ENCODE measurements around the gene CDK19. TPM values are rescaled to one million over a fixed set of nuclear protein-coding genes. Genes with fewer than 3 reads are reported as not detected.
"Not testable (repeated sequence)": the region's sequence is repeated elsewhere in the genome, so short reads cannot be mapped to it uniquely, and the experiment has no call there.

Gene CDK19
- total RNA-seq, 6 donors from 2014 or later = 5.2 to 20.4 (median 12.4) TPM

DNA sequence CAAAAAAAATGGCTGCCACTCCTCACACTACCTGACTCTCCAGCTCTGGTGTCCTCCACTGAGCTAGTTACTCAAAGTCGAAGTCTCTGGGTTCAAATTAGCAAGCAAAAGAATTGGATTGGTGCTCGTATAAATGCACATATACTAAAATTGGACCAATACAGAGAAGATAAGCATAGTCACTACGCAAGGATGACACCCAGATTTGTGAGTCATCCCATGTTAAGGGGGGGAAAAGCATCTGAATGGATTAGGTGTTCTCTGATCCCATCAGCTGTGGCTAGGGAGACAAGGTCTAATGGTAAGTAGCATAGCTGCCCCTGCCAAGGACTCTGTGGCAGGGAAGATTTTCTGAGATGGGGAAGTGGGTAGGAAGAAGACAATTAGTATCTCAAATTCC lies 41.0 kb upstream of the CDK19 start:
- no peak for ATAC-seq (ENCODE audit: low FRiP score in 2 of 2)
- WGBS, 2 donors = 96% methylated on average over 3 of the region's 3 CpGs
- peaks cover 0 to 18% (median 9%) of the 10 kb centered on the region in 4 donors for H3K4me1 ChIP-seq
- H3K36me3 ChIP-seq = no peaks in the 10 kb centered on the region
- no peak for DNase-seq
- no peak overlapping the region for H3K27ac ChIP-seq
- TF ChIP-seq, protein P1, sequence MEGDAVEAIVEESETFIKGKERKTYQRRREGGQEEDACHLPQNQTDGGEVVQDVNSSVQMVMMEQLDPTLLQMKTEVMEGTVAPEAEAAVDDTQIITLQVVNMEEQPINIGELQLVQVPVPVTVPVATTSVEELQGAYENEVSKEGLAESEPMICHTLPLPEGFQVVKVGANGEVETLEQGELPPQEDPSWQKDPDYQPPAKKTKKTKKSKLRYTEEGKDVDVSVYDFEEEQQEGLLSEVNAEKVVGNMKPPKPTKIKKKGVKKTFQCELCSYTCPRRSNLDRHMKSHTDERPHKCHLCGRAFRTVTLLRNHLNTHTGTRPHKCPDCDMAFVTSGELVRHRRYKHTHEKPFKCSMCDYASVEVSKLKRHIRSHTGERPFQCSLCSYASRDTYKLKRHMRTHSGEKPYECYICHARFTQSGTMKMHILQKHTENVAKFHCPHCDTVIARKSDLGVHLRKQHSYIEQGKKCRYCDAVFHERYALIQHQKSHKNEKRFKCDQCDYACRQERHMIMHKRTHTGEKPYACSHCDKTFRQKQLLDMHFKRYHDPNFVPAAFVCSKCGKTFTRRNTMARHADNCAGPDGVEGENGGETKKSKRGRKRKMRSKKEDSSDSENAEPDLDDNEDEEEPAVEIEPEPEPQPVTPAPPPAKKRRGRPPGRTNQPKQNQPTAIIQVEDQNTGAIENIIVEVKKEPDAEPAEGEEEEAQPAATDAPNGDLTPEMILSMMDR (IDR thresholded peaks at IDR 0.05) = no peak
- TF ChIP-seq POLR2AphosphoS5 (IDR thresholded peaks at IDR 0.05) (no peak), EP300 (IDR thresholded peaks at IDR 0.05) (no peak), POLR2A (IDR thresholded peaks at IDR 0.05) (no peak)
- H3K27me3 ChIP-seq = no peaks in the 10 kb centered on the region
- no peaks in the 10 kb centered on the region for H3K9me3 ChIP-seq
- no peak overlapping the region for H3K4me3 ChIP-seq

DNA sequence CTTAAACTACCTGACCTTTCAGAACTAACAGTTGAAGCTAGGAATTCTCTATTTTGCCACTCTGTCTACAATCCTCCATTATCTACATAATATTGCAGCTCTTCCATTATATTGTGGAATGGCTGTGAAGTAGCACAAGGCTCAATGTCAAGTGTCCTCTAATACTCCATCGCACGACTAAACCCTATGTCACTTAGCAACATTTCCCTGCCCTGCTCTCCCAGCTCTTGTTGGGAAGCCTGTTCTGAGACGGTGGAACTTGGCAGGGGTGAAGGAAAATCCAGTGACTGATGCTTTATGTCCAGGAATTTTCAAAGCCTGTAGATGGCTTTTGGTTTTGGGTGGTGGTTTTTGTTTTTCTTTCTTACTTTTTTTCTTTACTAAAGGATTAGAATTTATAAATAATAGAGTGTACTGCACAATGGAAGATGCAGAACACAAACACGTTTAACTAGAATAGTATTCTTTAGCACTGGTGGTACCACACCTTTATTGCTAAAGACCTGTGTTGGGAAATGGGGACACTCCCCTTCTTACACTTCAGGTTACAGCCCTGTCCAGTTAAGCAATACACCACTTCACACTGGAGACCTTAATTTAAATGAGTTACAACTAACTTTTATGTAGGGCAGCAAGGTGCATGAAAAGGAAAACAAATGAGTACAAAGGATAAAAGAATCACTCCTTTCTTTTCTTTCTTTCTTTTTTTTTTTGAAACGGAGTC lies 38.6 kb upstream of the CDK19 start:
- H3K36me3 ChIP-seq = no peaks in the 10 kb centered on the region
- ATAC-seq (ENCODE audit: low FRiP score in 2 of 2) = peak; percentile 49 to 81

DNA sequence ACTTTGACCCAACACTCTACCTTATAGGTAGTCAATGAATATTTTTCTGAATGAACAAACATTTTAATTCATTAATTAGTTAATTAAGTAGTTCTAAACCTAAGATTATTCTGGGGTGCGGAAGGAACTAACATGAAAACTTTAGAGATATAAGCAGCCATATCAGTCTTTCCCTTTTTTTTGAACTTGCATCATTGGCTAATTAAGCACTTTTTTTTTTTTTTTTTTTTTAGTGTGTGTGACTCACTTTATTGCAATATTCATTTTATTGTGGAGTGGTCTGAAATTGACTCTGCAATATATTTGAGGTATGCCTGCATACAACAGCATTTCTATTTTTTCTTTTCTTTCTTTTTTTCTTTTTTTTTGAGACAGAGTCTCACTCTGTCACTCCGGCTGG lies 37.5 kb upstream of the CDK19 start:
- 96% methylated on average over 2 of the region's 2 CpGs for WGBS, 2 donors
- Histone ChIP-seq H3K36me3 (no peaks in the 10 kb centered on the region), H3K27me3 (no peaks in the 10 kb centered on the region), H3K4me1 (peaks cover 0 to 10% (median 4%) of the 10 kb centered on the region in 4 donors), H3K27ac (peak overlapping the region in 1 of 4 donors; percentile 74), H3K4me3 (no peak overlapping the region), H3K9me3 (no peaks in the 10 kb centered on the region)
- TF ChIP-seq EP300 (IDR thresholded peaks at IDR 0.05) = no peak
- TF ChIP-seq, protein P1 (IDR thresholded peaks at IDR 0.05) = no peak
- no peak for TF ChIP-seq POLR2A (IDR thresholded peaks at IDR 0.05)
- no peak for TF ChIP-seq POLR2AphosphoS5 (IDR thresholded peaks at IDR 0.05)
- ATAC-seq (ENCODE audit: low FRiP score in 2 of 2) = no peak
- DNase-seq = no peak

More for the DNA sequence above, 38.6 kb upstream of the CDK19 start:
- 51 to 73% methylated on average over 5 of the region's 5 CpGs for WGBS, 2 donors
- DNase-seq = peak in 1 of 2 donors; percentile 66
- peak overlapping the region; percentile 45 to 76 (median 64) for H3K27ac ChIP-seq
- no peaks in the 10 kb centered on the region for H3K9me3 ChIP-seq
- no peaks in the 10 kb centered on the region for H3K27me3 ChIP-seq
- peak in 2 of 4 donors; percentile 48 to 79 for TF ChIP-seq EP300 (IDR thresholded peaks at IDR 0.05)
- TF ChIP-seq, protein P1 (IDR thresholded peaks at IDR 0.05) = no peak
- TF ChIP-seq POLR2AphosphoS5 (IDR thresholded peaks at IDR 0.05) = no peak
- no peak for TF ChIP-seq POLR2A (IDR thresholded peaks at IDR 0.05)
- peaks cover 0 to 10% (median 4%) of the 10 kb centered on the region in 4 donors for H3K4me1 ChIP-seq
- no peak overlapping the region for H3K4me3 ChIP-seq

DNA sequence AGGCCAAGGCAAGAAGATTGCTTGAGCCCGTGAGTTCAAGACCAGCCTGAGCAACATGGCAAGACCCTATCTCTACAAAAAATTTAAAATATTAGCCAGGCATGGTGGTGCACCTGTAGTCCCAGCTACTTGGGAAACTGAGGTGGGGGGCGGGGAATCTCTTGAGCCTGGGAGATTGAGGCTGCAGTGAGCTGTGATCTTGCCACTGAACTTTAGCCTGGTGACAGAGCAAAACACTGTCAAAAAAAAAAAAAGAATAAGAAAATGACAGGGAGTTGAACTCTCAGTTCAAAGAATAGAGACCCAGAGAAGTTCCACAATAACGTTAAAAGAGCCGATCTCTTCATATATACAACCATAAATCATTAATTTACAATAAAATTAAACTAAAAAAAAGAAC lies 34.5 kb upstream of the CDK19 start:
- TF ChIP-seq, protein P1 (IDR thresholded peaks at IDR 0.05) = no peak
- TF ChIP-seq POLR2AphosphoS5 (IDR thresholded peaks at IDR 0.05) = no peak
- no peak for TF ChIP-seq POLR2A (IDR thresholded peaks at IDR 0.05)
- no peak for TF ChIP-seq EP300 (IDR thresholded peaks at IDR 0.05)
- H3K4me3 ChIP-seq = no peak overlapping the region
- H3K36me3 ChIP-seq = no peaks in the 10 kb centered on the region
- no peak overlapping the region for H3K27ac ChIP-seq
- H3K9me3 ChIP-seq = no peaks in the 10 kb centered on the region
- H3K27me3 ChIP-seq = no peaks in the 10 kb centered on the region
- ATAC-seq (ENCODE audit: low FRiP score in 2 of 2) = no peak
- no peak for DNase-seq
- WGBS, 2 donors = 86 to 87% methylated on average over 4 of the region's 4 CpGs
- peaks cover 0 to 10% (median 4%) of the 10 kb centered on the region in 4 donors for H3K4me1 ChIP-seq

DNA sequence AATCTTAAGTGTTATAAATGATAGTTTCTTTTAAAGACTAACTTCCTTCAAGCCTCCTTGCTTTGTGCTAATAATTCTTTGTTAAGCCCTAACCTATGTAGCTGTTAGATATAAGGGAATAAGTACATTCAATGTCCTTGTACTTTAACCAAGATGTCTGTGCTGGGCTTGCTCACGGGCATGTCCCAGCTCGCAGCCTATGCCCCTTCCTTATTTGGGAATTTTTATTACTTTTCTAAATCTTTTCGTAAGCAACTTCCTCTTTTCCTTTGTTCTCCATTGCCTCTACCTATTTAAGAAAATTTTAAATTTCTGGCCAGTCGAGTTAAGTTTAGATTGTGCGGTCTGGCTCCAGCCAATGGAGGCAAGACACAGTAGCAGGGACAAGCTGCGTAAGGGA lies 26.0 kb upstream of the CDK19 start:
- Histone ChIP-seq H3K36me3 (no peaks in the 10 kb centered on the region), H3K4me1 (no peaks in the 10 kb centered on the region), H3K4me3 (no peak overlapping the region), H3K27me3 (no peaks in the 10 kb centered on the region), H3K27ac (no peak overlapping the region), H3K9me3 (no peaks in the 10 kb centered on the region)
- ATAC-seq (ENCODE audit: low FRiP score in 2 of 2) = no peak
- TF ChIP-seq POLR2AphosphoS5 (IDR thresholded peaks at IDR 0.05) (no peak), POLR2A (IDR thresholded peaks at IDR 0.05) (no peak), EP300 (IDR thresholded peaks at IDR 0.05) (no peak)
- TF ChIP-seq, protein P1 (IDR thresholded peaks at IDR 0.05) = no peak
- 75 to 77% methylated on average over 6 of the region's 6 CpGs for WGBS, 2 donors
- no peak for DNase-seq

DNA sequence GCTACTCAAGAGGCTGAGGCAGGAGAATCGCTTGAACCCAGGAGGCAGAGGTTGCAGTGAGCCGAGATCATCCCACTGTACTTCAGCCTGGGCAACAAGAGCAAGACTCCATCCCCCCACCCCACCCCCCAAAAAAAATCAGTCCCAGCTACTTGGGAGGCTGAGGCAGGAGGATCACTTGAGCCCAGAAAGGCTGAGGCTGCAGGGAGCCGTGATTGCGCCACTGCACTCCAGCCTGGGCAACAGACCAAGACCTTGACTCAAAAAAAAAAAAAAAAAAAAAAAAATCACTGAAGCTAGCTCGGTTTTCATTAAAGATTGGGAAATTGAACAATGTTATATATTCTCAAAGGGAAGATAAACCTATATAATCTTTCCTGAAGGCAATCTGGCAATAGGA lies 20.5 kb upstream of the CDK19 start:
- H3K9me3 ChIP-seq; H3K27me3 ChIP-seq; DNase-seq; H3K36me3 ChIP-seq; H3K4me3 ChIP-seq; ATAC-seq (ENCODE audit: low FRiP score in 2 of 2); H3K4me1 ChIP-seq; H3K27ac ChIP-seq: not testable (repeated sequence)
- WGBS, 2 donors = 71 to 82% methylated on average over 4 to 5 of the region's 5 CpGs

All from upper lobe of left lung (tissue), 6 donors.